Neural cell (in vitro differentiated cells): ENCODE measurements around the gene VSTM2B. TPM values are rescaled to one million over a fixed set of nuclear protein-coding genes. Genes with fewer than 3 reads are reported as not detected.
A peak's percentile ranks its signal among the peaks of the same experiment; 100 is the strongest.

Source experiments
- H2AFZ ChIP-seq: fragments of 200-600, 300-800 bp; sonication (generic), shearing (Covaris generic); 2 replicates; pipeline ENCODE4 v1.6.0; 2014; ENCODE audit warnings: low read depth, mild to moderate bottlenecking, antibody characterized with exemption, low read length, moderate library complexity
- H3F3A ChIP-seq: fragments of 200-600 bp; shearing (Covaris generic); 2 replicates; pipeline ENCODE4 v1.6.1; 2016; ENCODE audit warnings: mild to moderate bottlenecking, moderate library complexity, mixed read lengths, antibody characterized with exemption, low read length; ENCODE audit not compliant: insufficient read depth, poor library complexity, severe bottlenecking
- H3K27ac ChIP-seq: fragments of 200-600, 300-800 bp; sonication (generic), shearing (Covaris generic); 2 replicates; pipeline ENCODE4 v1.5.1; 2014; ENCODE audit warnings: mild to moderate bottlenecking, low read length, moderate library complexity
- H3K27me3 ChIP-seq: fragments of 300-800, 200-600 bp; sonication (generic), shearing (Covaris generic); 2 replicates; pipeline ENCODE4 v1.6.0; 2014; ENCODE audit warnings: mild to moderate bottlenecking, low read depth, low read length, moderate library complexity; ENCODE audit not compliant: insufficient read depth
- H3K36me3 ChIP-seq: fragments of 300-800, 200-600 bp; sonication (generic), shearing (Covaris generic); 2 replicates; pipeline ENCODE4 v1.5.1; 2014; ENCODE audit warnings: mild to moderate bottlenecking, antibody characterized with exemption, low read length, moderate library complexity; ENCODE audit not compliant: insufficient read depth
- H3K4me2 ChIP-seq: fragments of 300-800, 200-600 bp; sonication (generic), shearing (Covaris generic); 2 replicates; pipeline ENCODE4 v1.6.0; 2014; ENCODE audit warnings: mild to moderate bottlenecking, low read length
- H3K4me3 ChIP-seq: fragments of 300-800, 200-600 bp; sonication (generic), shearing (Covaris generic); 2 replicates; pipeline ENCODE4 v1.5.1; 2014; ENCODE audit warnings: mild to moderate bottlenecking, low read length, moderate library complexity
- H3K79me2 ChIP-seq: fragments of 200-600 bp; shearing (Covaris generic); replicated peaks from 2 replicates; pipeline ENCODE4 v1.6.0; 2014; ENCODE audit warnings: mild to moderate bottlenecking, low read length, moderate library complexity; ENCODE audit not compliant: insufficient read depth
- H3K9ac ChIP-seq: fragments of 300-800, 200-600 bp; sonication (generic), shearing (Covaris generic); 2 replicates; pipeline ENCODE4 v1.6.1; 2016; ENCODE audit warnings: mild to moderate bottlenecking, low read length, mixed read lengths
- H3K9me2 ChIP-seq: fragments of 200-600 bp; shearing (Covaris generic); 2 replicates; pipeline ENCODE4 v1.6.1; 2016; ENCODE audit warnings: mild to moderate bottlenecking, low read length, mixed read lengths; ENCODE audit not compliant: insufficient read depth
- H3K9me3 ChIP-seq: fragments of 200-600, 300-800 bp; sonication (generic), shearing (Covaris generic); 2 replicates; pipeline ENCODE4 v1.6.1; 2016; ENCODE audit warnings: mild to moderate bottlenecking, mixed run types, low read length, moderate library complexity, mixed read lengths
- H4K20me1 ChIP-seq: fragments of 200-600 bp; shearing (Covaris generic); 2 replicates; pipeline ENCODE4 v1.6.1; 2016; ENCODE audit warnings: mild to moderate bottlenecking, mixed run types; ENCODE audit not compliant: insufficient read depth
- CTCF ChIP-seq: fragments of 450-650 bp; IDR thresholded peaks from 2 replicates; pipeline ENCODE4 v1.5.1; 2014; ENCODE audit warnings: antibody characterized with exemption, mild to moderate bottlenecking, moderate library complexity; ENCODE audit not compliant: poor library complexity, severe bottlenecking
- EP300 ChIP-seq: fragments of 450-650 bp; conservative IDR thresholded peaks from 2 replicates; pipeline ENCODE4 v1.6.1; 2014; ENCODE audit warnings: antibody characterized with exemption, mild to moderate bottlenecking, moderate library complexity; ENCODE audit not compliant: poor library complexity, severe bottlenecking
- EZH2 ChIP-seq: fragments of 200-600, 300-800 bp; shearing (Covaris generic), sonication (generic); IDR thresholded peaks from 2 replicates; pipeline ENCODE4 v1.6.1; 2014; ENCODE audit warnings: antibody characterized with exemption, low read length, borderline replicate concordance, mild to moderate bottlenecking; ENCODE audit not compliant: insufficient read depth, poor library complexity, severe bottlenecking
- MXI1 ChIP-seq: fragments of 450-650 bp; conservative IDR thresholded peaks from 2 replicates; pipeline ENCODE4 v1.6.1; 2014; ENCODE audit warnings: antibody characterized with exemption, mild to moderate bottlenecking; ENCODE audit not compliant: poor library complexity, severe bottlenecking
- POLR2AphosphoS5 ChIP-seq: IDR thresholded peaks from 2 replicates; pipeline ENCODE4 v1.6.1; 2012
- RAD21 ChIP-seq: fragments of 450-650 bp; conservative IDR thresholded peaks from 2 replicates; pipeline ENCODE4 v1.6.1; 2014; ENCODE audit warnings: antibody characterized with exemption, mild to moderate bottlenecking, moderate library complexity
- REST ChIP-seq: IDR thresholded peaks from 2 replicates; pipeline ENCODE4 v1.6.1; 2012; ENCODE audit warnings: borderline replicate concordance
- SMC3 ChIP-seq: fragments of 450-650 bp; conservative IDR thresholded peaks from 2 replicates; pipeline ENCODE4 v1.6.1; 2014; ENCODE audit warnings: antibody characterized with exemption, mild to moderate bottlenecking, moderate library complexity; ENCODE audit not compliant: poor library complexity
- TAF1 ChIP-seq: IDR thresholded peaks from 2 replicates; pipeline ENCODE4 v1.6.1; 2012; ENCODE audit warnings: low read depth
- polyA plus RNA-seq: library from polyadenylated mRNA; depleted of rRNA; stranded (reverse); fragments of >200 nt; gene quantifications from 2 replicates; pipeline ENCODE4 v1.2.3, GENCODE V29; 2014

Gene VSTM2B
- polyA plus RNA-seq, 1 donor from 2014 or later, result 24.4 TPM

GRCh38 chr19:29477831-29478577 lies 47.8 kb upstream of the VSTM2B start:
- Histone ChIP-seq H3K4me3 (no peak overlapping the region), H3K4me2 (no peak overlapping the region), H4K20me1 (no peaks in the 10 kb centered on the region), H3K36me3 (no peaks in the 10 kb centered on the region), H3K27ac (no peak overlapping the region), H3K9me2 (no peaks in the 10 kb centered on the region), H2AFZ (no peak overlapping the region), H3F3A (no peaks in the 10 kb centered on the region), H3K79me2 (no peaks in the 10 kb centered on the region), H3K9ac (no peak overlapping the region), H3K27me3 (no peaks in the 10 kb centered on the region), H3K9me3 (no peaks in the 10 kb centered on the region)
- TF ChIP-seq CTCF (no peak), EP300 (no peak), RAD21 (no peak), EZH2 (no peak), TAF1 (no peak), POLR2AphosphoS5 (no peak), REST (no peak), MXI1 (no peak), SMC3 (no peak)

DNA sequence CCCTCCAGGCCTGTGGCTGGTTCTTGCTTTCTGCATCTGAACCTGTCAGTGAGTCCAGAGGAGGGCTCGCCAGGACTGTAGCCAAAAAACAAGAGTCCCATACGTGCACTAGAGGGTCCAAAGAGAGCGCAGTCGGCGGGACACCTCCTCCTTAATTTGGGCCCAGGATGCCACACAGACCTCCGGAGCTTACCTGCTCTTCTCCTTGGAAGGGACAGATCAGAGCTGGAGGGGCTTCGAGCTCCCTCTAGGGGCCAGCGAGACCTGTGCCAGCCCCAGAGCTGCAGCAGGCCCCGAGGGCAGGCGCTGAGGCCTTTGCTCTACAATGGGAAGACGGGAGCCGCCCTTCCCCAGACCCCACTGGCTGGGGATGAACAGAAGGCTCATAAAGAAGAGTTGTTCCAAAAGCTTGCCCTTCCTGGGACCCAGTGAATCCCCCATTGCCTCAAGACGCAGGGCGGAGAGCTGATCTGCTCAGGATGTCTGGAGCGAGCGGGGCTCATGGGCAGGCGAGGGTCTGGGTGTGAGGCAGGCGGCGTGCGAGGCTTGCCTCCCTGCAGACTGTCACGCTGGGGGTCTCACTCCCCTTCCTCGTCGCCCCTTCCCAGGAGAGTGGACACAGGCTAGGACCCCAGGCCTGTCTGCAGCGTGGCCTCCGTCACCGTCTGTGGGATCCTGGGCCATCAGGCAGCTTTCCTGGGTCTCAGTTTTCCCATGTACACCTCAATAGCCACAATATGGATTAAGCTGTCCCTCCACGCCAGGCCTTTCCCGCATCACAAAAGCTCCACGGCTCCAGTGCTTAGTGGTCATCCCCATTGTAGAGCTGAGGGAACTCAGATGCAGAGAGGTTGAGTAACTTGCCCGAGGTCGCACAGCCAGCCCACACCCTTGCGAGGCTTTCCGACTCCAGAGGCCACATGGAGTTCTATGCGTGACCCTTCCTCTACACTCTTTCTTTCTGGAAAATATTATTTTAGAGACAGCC lies 46.9 kb upstream of the VSTM2B start:
- Histone ChIP-seq H3K4me3 (no peak overlapping the region), H3K9me2 (no peaks in the 10 kb centered on the region), H4K20me1 (no peaks in the 10 kb centered on the region), H3K36me3 (no peaks in the 10 kb centered on the region), H3K27ac (no peak overlapping the region), H3K27me3 (no peaks in the 10 kb centered on the region), H3K9me3 (no peaks in the 10 kb centered on the region), H3K4me2 (no peak overlapping the region), H2AFZ (no peak overlapping the region), H3K79me2 (no peaks in the 10 kb centered on the region), H3K9ac (no peak overlapping the region), H3F3A (no peaks in the 10 kb centered on the region)
- no peak for TF ChIP-seq POLR2AphosphoS5
- no peak for TF ChIP-seq REST
- no peak for TF ChIP-seq MXI1
- peak; percentile 67 for TF ChIP-seq RAD21
- TF ChIP-seq CTCF, result peak; percentile 66
- no peak for TF ChIP-seq EZH2
- peak; percentile 61 for TF ChIP-seq SMC3
- TF ChIP-seq EP300, result no peak
- no peak for TF ChIP-seq TAF1
